ENCODE results near the gene CYSLTR2. TPM values are rescaled to one million over a fixed set of nuclear protein-coding genes. Genes with fewer than 3 reads are reported as not detected.

The CYSLTR2 gene, protein sequence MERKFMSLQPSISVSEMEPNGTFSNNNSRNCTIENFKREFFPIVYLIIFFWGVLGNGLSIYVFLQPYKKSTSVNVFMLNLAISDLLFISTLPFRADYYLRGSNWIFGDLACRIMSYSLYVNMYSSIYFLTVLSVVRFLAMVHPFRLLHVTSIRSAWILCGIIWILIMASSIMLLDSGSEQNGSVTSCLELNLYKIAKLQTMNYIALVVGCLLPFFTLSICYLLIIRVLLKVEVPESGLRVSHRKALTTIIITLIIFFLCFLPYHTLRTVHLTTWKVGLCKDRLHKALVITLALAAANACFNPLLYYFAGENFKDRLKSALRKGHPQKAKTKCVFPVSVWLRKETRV
- 1 to 10 TPM in 4 of 6 donors, under 1 TPM in 2; under 0.01 to 2.0 (median 1.2) TPM for total RNA-seq

DNA sequence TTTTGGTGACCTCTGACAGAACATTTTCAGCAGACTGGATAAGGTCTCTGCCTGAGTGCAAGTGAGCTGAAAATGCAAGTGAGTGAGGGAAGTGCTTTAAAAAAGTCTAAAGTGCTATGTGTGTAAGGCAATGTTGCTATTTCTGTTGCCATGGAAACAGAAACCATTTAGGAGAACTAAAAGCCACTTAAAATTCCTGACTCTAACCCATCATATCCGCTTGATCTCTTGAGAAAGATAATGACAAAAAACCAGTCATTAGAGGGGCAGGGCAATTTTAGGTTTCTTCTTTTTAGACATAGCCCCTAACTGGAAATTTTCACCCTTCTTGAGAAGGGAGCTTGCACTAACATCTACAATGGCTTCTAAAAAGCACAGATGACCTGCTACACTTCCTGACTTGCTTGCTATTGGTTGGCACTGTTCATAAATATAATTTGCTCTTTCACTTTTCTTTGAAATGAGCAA is at the start of gene CYSLTR2:
Gene CYSLTR2, plus strand, starts transcription at position 458 of the 468 bp plus-strand sequence. CDS start 52,889 bp downstream, outside the sequence.
- Histone ChIP-seq H3K27me3 (no peaks in the 10 kb centered on the region), H3K4me3 (peak within 1 kb of the TSS in 1 of 4 donors; percentile 33), H3K27ac (peak within 1 kb of the TSS in 2 of 4 donors; percentile 27 to 35), H3K9me3 (no peaks in the 10 kb centered on the region), H3K4me1 (peaks cover 0 to 11% (median 6%) of the 10 kb centered on the region in 4 donors), H3K36me3 (no peaks in the 10 kb centered on the region)
- TF ChIP-seq EP300 (IDR thresholded peaks at IDR 0.05) (no peak), POLR2AphosphoS5 (IDR thresholded peaks at IDR 0.05) (no peak), POLR2A (IDR thresholded peaks at IDR 0.05) (no peak)
- TF ChIP-seq, protein P1, sequence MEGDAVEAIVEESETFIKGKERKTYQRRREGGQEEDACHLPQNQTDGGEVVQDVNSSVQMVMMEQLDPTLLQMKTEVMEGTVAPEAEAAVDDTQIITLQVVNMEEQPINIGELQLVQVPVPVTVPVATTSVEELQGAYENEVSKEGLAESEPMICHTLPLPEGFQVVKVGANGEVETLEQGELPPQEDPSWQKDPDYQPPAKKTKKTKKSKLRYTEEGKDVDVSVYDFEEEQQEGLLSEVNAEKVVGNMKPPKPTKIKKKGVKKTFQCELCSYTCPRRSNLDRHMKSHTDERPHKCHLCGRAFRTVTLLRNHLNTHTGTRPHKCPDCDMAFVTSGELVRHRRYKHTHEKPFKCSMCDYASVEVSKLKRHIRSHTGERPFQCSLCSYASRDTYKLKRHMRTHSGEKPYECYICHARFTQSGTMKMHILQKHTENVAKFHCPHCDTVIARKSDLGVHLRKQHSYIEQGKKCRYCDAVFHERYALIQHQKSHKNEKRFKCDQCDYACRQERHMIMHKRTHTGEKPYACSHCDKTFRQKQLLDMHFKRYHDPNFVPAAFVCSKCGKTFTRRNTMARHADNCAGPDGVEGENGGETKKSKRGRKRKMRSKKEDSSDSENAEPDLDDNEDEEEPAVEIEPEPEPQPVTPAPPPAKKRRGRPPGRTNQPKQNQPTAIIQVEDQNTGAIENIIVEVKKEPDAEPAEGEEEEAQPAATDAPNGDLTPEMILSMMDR (IDR thresholded peaks at IDR 0.05), result no peak
- DNase-seq, result no peak
- WGBS, 2 donors, result 28 to 32% methylated on average over 1 of the region's 1 CpG
- peak in 1 of 2 donors; percentile 88 for ATAC-seq (ENCODE audit: low FRiP score in 2 of 2)

DNA sequence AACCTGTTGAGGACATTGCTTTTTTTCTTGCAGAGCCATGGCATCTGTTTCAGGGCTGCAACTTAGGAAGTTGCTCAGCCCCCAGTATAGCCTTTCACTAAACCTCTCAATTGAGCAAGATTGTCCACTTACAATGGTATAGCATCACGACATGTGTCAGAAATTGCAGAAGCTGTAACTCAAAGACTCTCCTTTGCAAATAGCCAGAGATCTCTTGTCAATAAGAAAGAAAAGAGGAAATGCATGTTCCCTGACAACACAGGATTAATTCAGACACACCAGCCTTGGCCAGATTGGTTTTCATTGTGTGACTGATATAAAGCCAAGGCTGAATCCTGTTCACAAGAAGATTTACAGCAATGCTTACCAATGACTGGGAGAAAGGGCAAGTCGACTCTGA is 38.7 kb upstream of the CYSLTR2 start:
- H3K4me1 ChIP-seq, result no peaks in the 10 kb centered on the region
- no peaks in the 10 kb centered on the region for H3K36me3 ChIP-seq
- WGBS, 2 donors, result 63 to 75% methylated on average over 2 of the region's 2 CpGs
- no peak overlapping the region for H3K4me3 ChIP-seq
- H3K27me3 ChIP-seq, result no peaks in the 10 kb centered on the region
- ATAC-seq (ENCODE audit: low FRiP score in 2 of 2) (peak in 1 of 2 donors; percentile 44), DNase-seq (no peak)
- TF ChIP-seq POLR2A (IDR thresholded peaks at IDR 0.05) (no peak), POLR2AphosphoS5 (IDR thresholded peaks at IDR 0.05) (no peak), EP300 (IDR thresholded peaks at IDR 0.05) (no peak)
- TF ChIP-seq, protein P1 (IDR thresholded peaks at IDR 0.05), result no peak
- H3K27ac ChIP-seq, result no peak overlapping the region
- peaks cover 0 to 10% (median 4%) of the 10 kb centered on the region in 4 donors for H3K9me3 ChIP-seq

DNA sequence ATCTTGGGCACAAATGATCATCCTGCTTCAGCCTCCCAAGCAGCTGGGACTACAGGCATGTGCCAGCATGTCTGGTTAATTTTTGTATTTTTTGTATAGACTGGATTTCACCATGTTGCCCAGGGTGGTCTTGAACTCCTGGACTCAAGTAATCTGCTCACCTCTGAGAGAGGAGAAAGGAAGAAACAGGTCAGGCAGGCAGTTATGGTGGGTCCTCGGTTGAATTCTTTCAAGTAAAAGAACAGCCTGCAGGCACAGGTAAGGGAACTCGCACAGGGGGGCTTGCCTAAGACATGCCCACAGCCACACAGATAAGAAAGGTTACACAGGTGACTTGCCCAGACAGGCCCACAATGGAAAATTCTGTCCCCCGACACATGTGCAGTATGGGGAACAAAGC is 34.8 kb upstream of the CYSLTR2 start:
- ATAC-seq (ENCODE audit: low FRiP score in 2 of 2) (no peak), DNase-seq (no peak)
- peaks cover 0 to 26% (median 12%) of the 10 kb centered on the region in 4 donors for H3K9me3 ChIP-seq
- H3K27me3 ChIP-seq, result no peaks in the 10 kb centered on the region
- no peak overlapping the region for H3K27ac ChIP-seq
- no peaks in the 10 kb centered on the region for H3K4me1 ChIP-seq
- H3K4me3 ChIP-seq, result no peak overlapping the region
- TF ChIP-seq POLR2A (IDR thresholded peaks at IDR 0.05) (no peak), POLR2AphosphoS5 (IDR thresholded peaks at IDR 0.05) (no peak), EP300 (IDR thresholded peaks at IDR 0.05) (no peak)
- TF ChIP-seq, protein P1 (IDR thresholded peaks at IDR 0.05), result no peak
- no peaks in the 10 kb centered on the region for H3K36me3 ChIP-seq
- 94 to 95% methylated on average over 3 of the region's 3 CpGs for WGBS, 2 donors

DNA sequence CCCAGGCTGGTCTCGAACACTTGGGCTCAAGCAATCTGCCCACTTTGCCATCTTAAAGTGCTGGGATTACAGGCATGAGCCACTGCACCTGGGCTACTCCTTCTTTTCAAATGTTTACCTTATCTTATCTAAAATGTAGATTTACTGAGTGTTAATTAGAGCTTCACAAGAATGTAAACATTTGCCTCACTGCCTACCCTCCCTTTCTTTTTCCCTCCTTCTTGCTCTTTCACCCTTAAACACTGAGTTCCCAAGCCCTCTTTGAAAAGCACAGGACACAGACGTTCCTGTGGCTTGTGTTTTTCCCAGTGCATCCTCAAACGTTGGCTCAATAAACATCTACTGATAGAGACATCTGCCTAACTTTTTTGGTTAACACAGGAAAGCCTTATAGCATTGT is 32.7 kb upstream of the CYSLTR2 start:
- Histone ChIP-seq H3K9me3 (peaks cover 0 to 26% (median 12%) of the 10 kb centered on the region in 4 donors), H3K4me3 (no peak overlapping the region), H3K27me3 (no peaks in the 10 kb centered on the region), H3K27ac (no peak overlapping the region), H3K4me1 (peaks cover 0 to 9% (median 5%) of the 10 kb centered on the region in 4 donors), H3K36me3 (no peaks in the 10 kb centered on the region)
- 52 to 54% methylated on average over 3 of the region's 3 CpGs for WGBS, 2 donors
- ATAC-seq (ENCODE audit: low FRiP score in 2 of 2) (no peak), DNase-seq (no peak)
- TF ChIP-seq POLR2AphosphoS5 (IDR thresholded peaks at IDR 0.05) (no peak), EP300 (IDR thresholded peaks at IDR 0.05) (no peak)

DNA sequence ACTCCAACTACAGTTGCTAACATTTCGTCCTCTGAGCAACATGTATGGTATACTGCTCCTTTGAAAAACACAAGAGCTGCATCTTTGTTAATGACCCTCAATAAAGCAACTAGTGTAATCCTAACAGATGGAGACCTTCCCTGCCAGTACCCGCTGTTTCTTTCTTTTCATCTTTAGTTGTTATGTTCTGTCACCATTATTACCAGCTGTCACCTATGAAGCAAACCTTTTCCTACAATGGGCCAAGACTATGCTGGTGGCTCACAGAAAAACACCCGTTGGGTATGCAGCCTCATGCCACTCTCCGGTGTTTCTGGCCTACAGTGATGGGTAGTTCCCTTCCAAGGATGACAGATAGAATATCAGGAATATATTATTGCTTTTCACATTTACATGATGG is 29.7 kb upstream of the CYSLTR2 start:
- no peak overlapping the region for H3K4me3 ChIP-seq
- WGBS, 2 donors, result 76 to 90% methylated on average over 4 of the region's 4 CpGs
- no peak for TF ChIP-seq POLR2AphosphoS5 (IDR thresholded peaks at IDR 0.05)
- no peak for TF ChIP-seq EP300 (IDR thresholded peaks at IDR 0.05)
- TF ChIP-seq, protein P1 (IDR thresholded peaks at IDR 0.05), result no peak
- no peak for TF ChIP-seq POLR2A (IDR thresholded peaks at IDR 0.05)
- no peak overlapping the region for H3K27ac ChIP-seq
- peaks cover 0 to 20% (median 10%) of the 10 kb centered on the region in 4 donors for H3K9me3 ChIP-seq
- DNase-seq (no peak), ATAC-seq (ENCODE audit: low FRiP score in 2 of 2) (no peak)
- H3K36me3 ChIP-seq, result no peaks in the 10 kb centered on the region
- H3K27me3 ChIP-seq, result no peaks in the 10 kb centered on the region
- peaks cover 0 to 9% (median 7%) of the 10 kb centered on the region in 4 donors for H3K4me1 ChIP-seq

All from upper lobe of left lung (tissue), 6 donors.